ENCODE data around the gene FEZF2.

The FEZF2 gene

GRCh38 chr3:62361824-62362223, 11.5 kb downstream of the FEZF2 start:
- TF ChIP-seq CTCF (IDR thresholded peaks at IDR 0.05; ENCODE audit: insufficient read depth, missing control alignments): no peak
- no peak for FAIRE-seq
- no peak for DNase-seq (ENCODE audit: insufficient read length, low spot score)

- FAIRE-seq (no peak), DNase-seq (ENCODE audit: insufficient read length, low spot score) (no peak)
- no peak for TF ChIP-seq CTCF (IDR thresholded peaks at IDR 0.05; ENCODE audit: insufficient read depth, missing control alignments)
Observed at GRCh38 chr3:62361261-62361660, 12.1 kb downstream of the FEZF2 start.

- TF ChIP-seq CTCF (IDR thresholded peaks at IDR 0.05; ENCODE audit: insufficient read depth, missing control alignments): no peak
- no peak for FAIRE-seq
- no peak for DNase-seq (ENCODE audit: insufficient read length, low spot score)
Observed at GRCh38 chr3:62359531-62359930, 13.8 kb downstream of the FEZF2 start.

GRCh38 chr3:62356356-62356755, 17.0 kb downstream of the FEZF2 start:
- TF ChIP-seq CTCF (IDR thresholded peaks at IDR 0.05; ENCODE audit: insufficient read depth, missing control alignments): no peak
- DNase-seq (ENCODE audit: insufficient read length, low spot score): no peak
- FAIRE-seq: no peak

- no peak for FAIRE-seq
- no peak for TF ChIP-seq CTCF (IDR thresholded peaks at IDR 0.05; ENCODE audit: insufficient read depth, missing control alignments)
- no peak for DNase-seq (ENCODE audit: insufficient read length, low spot score)
Observed at GRCh38 chr3:62355703-62356102, 17.6 kb downstream of the FEZF2 start.

GRCh38 chr3:62343755-62344154, 29.6 kb downstream of the FEZF2 start:
- no peak for TF ChIP-seq CTCF (IDR thresholded peaks at IDR 0.05; ENCODE audit: insufficient read depth, missing control alignments)
- DNase-seq (ENCODE audit: insufficient read length, low spot score) (no peak), FAIRE-seq (no peak)

- DNase-seq (ENCODE audit: insufficient read length, low spot score): no peak
- no peak for TF ChIP-seq CTCF (IDR thresholded peaks at IDR 0.05; ENCODE audit: insufficient read depth, missing control alignments)
- FAIRE-seq: no peak
Observed at GRCh38 chr3:62335196-62335595, 38.2 kb downstream of the FEZF2 start.
